Activated naive CD8-positive, alpha-beta T cell (primary cell): ENCODE results near the gene PHKB.
A peak's percentile ranks its signal among the peaks of the same experiment; 100 is the strongest.
"Not testable (repeated sequence)": the region's sequence is repeated elsewhere in the genome, so short reads cannot be mapped to it uniquely, and the experiment has no call there.

ENCODE experiments used
- H3K27ac Mint-ChIP-seq: one replicate; pipeline ENCODE4 v1.8.0; 2021; ENCODE audit warnings: mixed read lengths
- H3K27me3 Mint-ChIP-seq: one replicate; pipeline ENCODE4 v1.8.0; 2021; ENCODE audit warnings: mixed read lengths
- H3K36me3 Mint-ChIP-seq: one replicate; pipeline ENCODE4 v1.8.0; 2021; ENCODE audit warnings: mixed read lengths
- H3K4me1 Mint-ChIP-seq: one replicate; pipeline ENCODE4 v1.8.0; 2021; ENCODE audit warnings: low read depth, mixed read lengths
- H3K4me3 Mint-ChIP-seq: one replicate; pipeline ENCODE4 v1.8.0; 2021; ENCODE audit warnings: mild to moderate bottlenecking, mixed read lengths
- H3K9me3 Mint-ChIP-seq: one replicate; pipeline ENCODE4 v1.8.0; 2021; ENCODE audit warnings: low read depth, mixed read lengths

PHKB gene

GRCh38 chr16:47553853-47554564 is 92.9 kb downstream of the PHKB start:
- Mint-ChIP-seq H3K36me3 (peaks cover 61% of the 10 kb centered on the region), H3K27me3 (no peaks in the 10 kb centered on the region), H3K4me3 (no peak overlapping the region), H3K27ac (no peak overlapping the region), H3K4me1 (no peaks in the 10 kb centered on the region), H3K9me3 (peaks cover 32% of the 10 kb centered on the region)

- not testable (repeated sequence) for H3K27ac Mint-ChIP-seq, H3K4me3 Mint-ChIP-seq, H3K27me3 Mint-ChIP-seq, H3K4me1 Mint-ChIP-seq
- peaks cover 32% of the 10 kb centered on the region for H3K9me3 Mint-ChIP-seq
- H3K36me3 Mint-ChIP-seq, result peaks cover 60% of the 10 kb centered on the region
These were observed 93.5 kb downstream of the PHKB start for GRCh38 chr16:47554587-47554986.

- Mint-ChIP-seq H3K4me3 (no peak overlapping the region), H3K36me3 (peaks cover 52% of the 10 kb centered on the region), H3K27me3 (no peaks in the 10 kb centered on the region), H3K27ac (no peak overlapping the region), H3K9me3 (peaks cover 12% of the 10 kb centered on the region), H3K4me1 (peaks cover 12% of the 10 kb centered on the region)
These were observed 100.2 kb downstream of the PHKB start for GRCh38 chr16:47561286-47561685.

GRCh38 chr16:47562366-47562765 is 101.2 kb downstream of the PHKB start:
- H3K4me1 Mint-ChIP-seq, result peaks cover 22% of the 10 kb centered on the region
- H3K27me3 Mint-ChIP-seq, result no peaks in the 10 kb centered on the region
- peaks cover 12% of the 10 kb centered on the region for H3K9me3 Mint-ChIP-seq
- no peak overlapping the region for H3K27ac Mint-ChIP-seq
- no peak overlapping the region for H3K4me3 Mint-ChIP-seq
- H3K36me3 Mint-ChIP-seq, result peaks cover 59% of the 10 kb centered on the region

GRCh38 chr16:47565454-47565853 is 104.3 kb downstream of the PHKB start:
- H3K9me3 Mint-ChIP-seq, result peaks cover 6% of the 10 kb centered on the region
- H3K4me3 Mint-ChIP-seq, result no peak overlapping the region

GRCh38 chr16:47567321-47567720 is 106.2 kb downstream of the PHKB start:
- H3K27ac Mint-ChIP-seq, result no peak overlapping the region
- H3K4me3 Mint-ChIP-seq, result no peak overlapping the region
- H3K4me1 Mint-ChIP-seq, result peaks cover 50% of the 10 kb centered on the region
- H3K36me3 Mint-ChIP-seq, result peaks cover 56% of the 10 kb centered on the region
- peaks cover 5% of the 10 kb centered on the region for H3K9me3 Mint-ChIP-seq
- no peaks in the 10 kb centered on the region for H3K27me3 Mint-ChIP-seq

More at GRCh38 chr16:47565454-47565853, 104.3 kb downstream of the PHKB start:
- H3K27ac Mint-ChIP-seq, result no peak overlapping the region
- H3K27me3 Mint-ChIP-seq, result no peaks in the 10 kb centered on the region
- H3K4me1 Mint-ChIP-seq, result peaks cover 46% of the 10 kb centered on the region
- peaks cover 61% of the 10 kb centered on the region for H3K36me3 Mint-ChIP-seq

- Mint-ChIP-seq H3K4me1 (peaks cover 59% of the 10 kb centered on the region), H3K36me3 (peaks cover 50% of the 10 kb centered on the region), H3K27ac (peak overlapping the region; percentile 83)
These were observed 107.2 kb downstream of the PHKB start for GRCh38 chr16:47568351-47568750.

GRCh38 chr16:47571049-47571448 is 109.9 kb downstream of the PHKB start:
- Mint-ChIP-seq H3K4me1 (peaks cover 68% of the 10 kb centered on the region), H3K36me3 (peaks cover 35% of the 10 kb centered on the region), H3K9me3 (no peaks in the 10 kb centered on the region), H3K4me3 (no peak overlapping the region), H3K27me3 (no peaks in the 10 kb centered on the region), H3K27ac (no peak overlapping the region)

More at GRCh38 chr16:47568351-47568750, 107.2 kb downstream of the PHKB start:
- no peaks in the 10 kb centered on the region for H3K9me3 Mint-ChIP-seq
- peak overlapping the region; percentile 67 for H3K4me3 Mint-ChIP-seq
- H3K27me3 Mint-ChIP-seq, result no peaks in the 10 kb centered on the region

- Mint-ChIP-seq H3K27ac (no peak overlapping the region), H3K4me3 (no peak overlapping the region), H3K9me3 (no peaks in the 10 kb centered on the region), H3K4me1 (peaks cover 62% of the 10 kb centered on the region), H3K27me3 (no peaks in the 10 kb centered on the region), H3K36me3 (peaks cover 28% of the 10 kb centered on the region)
These were observed 110.6 kb downstream of the PHKB start for GRCh38 chr16:47571711-47572110.

GRCh38 chr16:47574091-47575054 is 113.2 kb downstream of the PHKB start:
- Mint-ChIP-seq H3K36me3 (peaks cover 20% of the 10 kb centered on the region), H3K4me3 (peak overlapping the region; percentile 14), H3K27me3 (no peaks in the 10 kb centered on the region), H3K27ac (peak overlapping the region; percentile 43), H3K9me3 (peaks cover 7% of the 10 kb centered on the region), H3K4me1 (peaks cover 44% of the 10 kb centered on the region)

GRCh38 chr16:47577029-47577428 is 115.9 kb downstream of the PHKB start:
- no peak overlapping the region for H3K27ac Mint-ChIP-seq
- H3K4me3 Mint-ChIP-seq, result no peak overlapping the region
- H3K36me3 Mint-ChIP-seq, result peaks cover 20% of the 10 kb centered on the region
- H3K27me3 Mint-ChIP-seq, result no peaks in the 10 kb centered on the region
- H3K9me3 Mint-ChIP-seq, result peaks cover 7% of the 10 kb centered on the region
- H3K4me1 Mint-ChIP-seq, result peaks cover 36% of the 10 kb centered on the region

GRCh38 chr16:47578033-47578432 is 116.9 kb downstream of the PHKB start:
- Mint-ChIP-seq H3K4me1 (peaks cover 28% of the 10 kb centered on the region), H3K27me3 (no peaks in the 10 kb centered on the region), H3K36me3 (peaks cover 12% of the 10 kb centered on the region), H3K27ac (no peak overlapping the region), H3K9me3 (peaks cover 7% of the 10 kb centered on the region), H3K4me3 (no peak overlapping the region)

GRCh38 chr16:47578573-47578972 is 117.4 kb downstream of the PHKB start:
- peaks cover 12% of the 10 kb centered on the region for H3K36me3 Mint-ChIP-seq

GRCh38 chr16:47581114-47581513 is 120.0 kb downstream of the PHKB start:
- H3K27me3 Mint-ChIP-seq, result no peaks in the 10 kb centered on the region
- peaks cover 7% of the 10 kb centered on the region for H3K4me1 Mint-ChIP-seq
- peaks cover 7% of the 10 kb centered on the region for H3K9me3 Mint-ChIP-seq
- no peak overlapping the region for H3K4me3 Mint-ChIP-seq
- H3K27ac Mint-ChIP-seq, result no peak overlapping the region
- H3K36me3 Mint-ChIP-seq, result peaks cover 10% of the 10 kb centered on the region

More at GRCh38 chr16:47578573-47578972, 117.4 kb downstream of the PHKB start:
- H3K4me1 Mint-ChIP-seq, result peaks cover 25% of the 10 kb centered on the region
- no peak overlapping the region for H3K4me3 Mint-ChIP-seq
- H3K9me3 Mint-ChIP-seq, result peaks cover 7% of the 10 kb centered on the region
- no peaks in the 10 kb centered on the region for H3K27me3 Mint-ChIP-seq
- no peak overlapping the region for H3K27ac Mint-ChIP-seq
